Endothelial cell of umbilical vein (primary cell): Measurements from ENCODE around the gene FAM219A. TPM values are rescaled to one million over a fixed set of nuclear protein-coding genes. Genes with fewer than 3 reads are reported as not detected.

Experiments used
- BruUV-seq: library from RNA; stranded (reverse); fragments of 400-500 nt; replicated peaks from 2 replicates; lab custom pipeline; 2021; lab: Mats Ljungman, UMichigan
- CTCF ChIA-PET: fragments of 300-600, 350-600 bp; sonication (Branson Sonifier 250); formaldehyde crosslinking; loops from one replicate; lab custom pipeline; 2021; ENCODE audit warnings: antibody characterized with exemption, inconsistent platforms; lab: Charles Lee
- POLR2A ChIA-PET: fragments of 300-600, 350-600 bp; sonication (Branson Sonifier 250); formaldehyde crosslinking; loops from one replicate; lab custom pipeline; 2021; ENCODE audit warnings: antibody characterized with exemption, inconsistent platforms; lab: Charles Lee
- DNase-seq: peaks from one replicate; pipeline ENCODE4 v3.0.0-alpha.2; 2011; ENCODE audit warnings: low read depth, low spot score
- FAIRE-seq: peaks from 2 replicates; lab custom pipeline; 2011; peaks lifted over from hg19 to GRCh38; lab: Jason Lieb, UNC
- H2AFZ ChIP-seq: 2 replicates; pipeline ENCODE4 v1.6.0; 2012; ENCODE audit warnings: low read depth, low read length, control low read depth, inconsistent platforms
- H3K27ac ChIP-seq: 2 replicates; pipeline ENCODE4 v1.5.1; 2011; ENCODE audit warnings: low read depth, mild to moderate bottlenecking, control low read depth, low read length, moderate library complexity; ENCODE audit not compliant: insufficient read depth
- H3K27me3 ChIP-seq, 2 experiments: 2 replicates each; pipeline versions ENCODE4 v1.6.0 to v1.6.1; 2011; ENCODE audit warnings: low read length in 2 of 2, mixed read lengths in 1 of 2; ENCODE audit not compliant: control insufficient read depth in 2 of 2, insufficient read depth in 2 of 2
- H3K36me3 ChIP-seq, 2 experiments: 2 replicates in 1 of 2; 3 replicates in 1 of 2; pipeline ENCODE4 v1.5.1; 2011; ENCODE audit warnings: low read length in 2 of 2, mild to moderate bottlenecking in 1 of 2, moderate library complexity in 1 of 2; ENCODE audit not compliant: control insufficient read depth in 2 of 2, insufficient read depth in 2 of 2; ENCODE audit errors: extremely low read depth in 1 of 2
- H3K4me1 ChIP-seq: 3 replicates; pipeline ENCODE4 v1.5.1; 2011; ENCODE audit warnings: mild to moderate bottlenecking, low read length; ENCODE audit not compliant: control insufficient read depth, insufficient read depth; ENCODE audit errors: extremely low read depth
- H3K4me2 ChIP-seq: 2 replicates; pipeline ENCODE4 v1.6.1; 2011; ENCODE audit warnings: low read length, control low read depth, mixed read lengths; ENCODE audit not compliant: insufficient read depth
- H3K4me3 ChIP-seq, 3 experiments: fragments of 200-600 bp in 1 of 3; sonication (generic), shearing (Covaris generic) in 1 of 3; replicated peaks in 1 of 3; 2 replicates each; pipeline ENCODE4 v1.5.1; 2011 to 2016; ENCODE audit warnings: control low read depth in 3 of 3, low read length in 3 of 3, mild to moderate bottlenecking in 2 of 3, inconsistent platforms in 1 of 3, low read depth in 1 of 3, moderate library complexity in 1 of 3; ENCODE audit not compliant: insufficient read depth in 1 of 3
- H3K79me2 ChIP-seq: 2 replicates; pipeline ENCODE4 v1.6.0; 2012; ENCODE audit warnings: low read length, inconsistent platforms; ENCODE audit not compliant: control insufficient read depth, insufficient read depth
- H3K9ac ChIP-seq: replicated peaks from 2 replicates; pipeline ENCODE3; 2011; ENCODE audit warnings: low read length, control low read depth; ENCODE audit not compliant: insufficient read depth; ENCODE audit errors: extremely low read depth
- H3K9me1 ChIP-seq: replicated peaks from 3 replicates; pipeline ENCODE4 v1.6.0; 2011; ENCODE audit warnings: mild to moderate bottlenecking, low read length; ENCODE audit not compliant: control insufficient read depth, insufficient read depth; ENCODE audit errors: extremely low read depth
- H3K9me3 ChIP-seq: replicated peaks from 2 replicates; pipeline ENCODE4 v1.5.1; 2012; ENCODE audit warnings: low read length, inconsistent platforms; ENCODE audit not compliant: control insufficient read depth, insufficient read depth
- H4K20me1 ChIP-seq: replicated peaks from 2 replicates; pipeline ENCODE3; 2011; ENCODE audit warnings: mild to moderate bottlenecking, low read length; ENCODE audit not compliant: control insufficient read depth, insufficient read depth; ENCODE audit errors: extremely low read depth
- CTCF ChIP-seq, 2 donors: IDR thresholded peaks; 1 replicate in 1 of 2; 2 replicates in 1 of 2; pipeline ENCODE4 v1.5.1; 2011; ENCODE audit warnings: low read length in 2 of 2, mild to moderate bottlenecking in 2 of 2, moderate library complexity in 2 of 2, control low read depth in 1 of 2, inconsistent platforms in 1 of 2, low read depth in 1 of 2; ENCODE audit not compliant: insufficient read depth in 1 of 2; ENCODE audit errors: extremely low read depth in 1 of 2
- EZH2 ChIP-seq: IDR thresholded peaks from 2 replicates; pipeline ENCODE4 v1.6.1; 2012; ENCODE audit warnings: borderline replicate concordance, low read depth, mild to moderate bottlenecking, moderate library complexity, low read length, inconsistent platforms; ENCODE audit not compliant: severe bottlenecking
- FOS ChIP-seq: IDR thresholded peaks from 2 replicates; pipeline ENCODE4 v1.6.1; 2011; ENCODE audit warnings: mild to moderate bottlenecking, low read length, moderate library complexity, borderline replicate concordance; ENCODE audit not compliant: insufficient read depth
- GATA2 ChIP-seq: IDR thresholded peaks from 2 replicates; pipeline ENCODE4 v1.7.0; 2011; ENCODE audit warnings: low read depth, mild to moderate bottlenecking, moderate library complexity, mixed read lengths, low read length; ENCODE audit not compliant: insufficient read length, insufficient read depth
- JUN ChIP-seq: IDR thresholded peaks from 2 replicates; pipeline ENCODE4 v1.6.1; 2011; ENCODE audit warnings: borderline replicate concordance, low read depth; ENCODE audit not compliant: insufficient read length, insufficient read depth
- MYC ChIP-seq: IDR thresholded peaks from one replicate; pipeline ENCODE4 v1.6.1; 2011; ENCODE audit warnings: mild to moderate bottlenecking, low read depth, low read length
- POLR2A ChIP-seq: IDR thresholded peaks from 2 replicates; pipeline ENCODE4 v1.6.1; 2012; ENCODE audit warnings: low read depth, mild to moderate bottlenecking, control low read depth, low read length
- POLR2AphosphoS5 ChIP-seq: IDR thresholded peaks from 2 replicates; pipeline ENCODE4 v1.6.1; 2012; ENCODE audit warnings: low read depth, mild to moderate bottlenecking, control low read depth, low read length, moderate library complexity; ENCODE audit not compliant: insufficient read depth
- dilution Hi-C: fragments of 300-500 bp; cut with MboI; formaldehyde crosslinking; loops from one replicate; pipeline ENCODE4 v1.15.0; 2019; ENCODE audit warnings: low sequenced_read_pairs; ENCODE audit not compliant: extremely low pct_ligation_motif_present
- intact Hi-C: fragments of 100-400 bp; cut with micrococcal nuclease; formaldehyde crosslinking; loops from one replicate; pipeline ENCODE4 v1.10.0; 2022
- polyA plus RNA-seq, 4 experiments: library from polyadenylated mRNA; depleted of rRNA in 3 of 4; stranded (reverse) in 3 of 4; unstranded in 1 of 4; fragments of >200 nt; gene quantifications; 2 replicates each; pipeline versions ENCODE4 v1.2.1 to v1.2.3, GENCODE V29; 2011 to 2012; ENCODE audit warnings: missing spikeins in 1 of 4
- total RNA-seq: library from RNA; stranded (reverse); gene quantifications from 2 replicates; pipeline ENCODE4 v1.2.3, GENCODE V29; 2021
- TF ChIP-seq, protein P1 (sequence below): IDR thresholded peaks from 2 replicates; pipeline ENCODE4 v1.6.1; 2011; ENCODE audit not compliant: insufficient read depth, insufficient read length

Gene FAM219A
- total and polyA plus RNA-seq, 2 donors (not counting 3 experiments of a cell fraction or from before 2014, with no cell fraction given), result 18.1 to 35.7 TPM

GRCh38 chr9:34382054-34382453 is 76.3 kb downstream of the FAM219A start:
- Histone ChIP-seq H3K9me3 (no peaks in the 10 kb centered on the region), H3K4me2 (no peak overlapping the region), H2AFZ (no peak overlapping the region), H3K79me2 (no peaks in the 10 kb centered on the region), H3K9me1 (no peaks in the 10 kb centered on the region), H4K20me1 (no peaks in the 10 kb centered on the region), H3K27ac (no peak overlapping the region), H3K36me3 (no peaks in the 10 kb centered on the region), H3K27me3 (no peaks in the 10 kb centered on the region), H3K4me1 (peaks cover 8% of the 10 kb centered on the region), H3K4me3 (no peak overlapping the region), H3K9ac (no peak overlapping the region)
- intact Hi-C loops, result no loop called here
- dilution Hi-C loops, result no loop called here
- FAIRE-seq, result no peak
- ChIA-PET CTCF (interaction anchor here (0.6 to 3.6 kb wide), 3 partner anchors 22 to 644 kb away, joined by 3 to 15 read pairs (median 8); no protein-coding TSS in a partner anchor), POLR2A (no interaction called here)
- TF ChIP-seq CTCF (IDR thresholded peaks at IDR 0.05; ENCODE audit: extremely low read depth in 1 of 2, insufficient read depth in 1 of 2, low read depth in 1 of 2, low read length in 2 of 2) (no peak), JUN (no peak), FOS (no peak), POLR2AphosphoS5 (no peak), MYC (no peak), GATA2 (no peak), EZH2 (no peak), POLR2A (no peak)
- TF ChIP-seq, protein P1, sequence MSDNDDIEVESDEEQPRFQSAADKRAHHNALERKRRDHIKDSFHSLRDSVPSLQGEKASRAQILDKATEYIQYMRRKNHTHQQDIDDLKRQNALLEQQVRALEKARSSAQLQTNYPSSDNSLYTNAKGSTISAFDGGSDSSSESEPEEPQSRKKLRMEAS, result no peak
- BruUV-seq, result no TSS peak
- DNase-seq, result no peak
